ENCODE data around the gene PRDM10. TPM values are rescaled to one million over a fixed set of nuclear protein-coding genes. Genes with fewer than 3 reads are reported as not detected.

Gene PRDM10
- total RNA-seq: 12.0 TPM

GRCh38 chr11:130002352-130002845 is at the start of gene PRDM10:
Gene PRDM10, minus strand, starts transcription at chr11:130002835. Its CDS starts 41,871 bp downstream, at chr11:129960964.

GRCh38 chr11:129895126-129896041 is 107.3 kb downstream of the PRDM10 start, which contains the start of gene NFRKB:
Gene NFRKB, minus strand, starts transcription at chr11:129895578. Its CDS starts 2,729 bp downstream, at chr11:129892849.

Other genes starting within 250 kb of the PRDM10 start
- gene TMEM45B, start 187.0 kb downstream of the PRDM10 start, total RNA-seq: 0.69 TPM
- 19.8 TPM for gene NFRKB, start 107.3 kb downstream of the PRDM10 start, total RNA-seq
- 357 TPM for gene APLP2, start 67.1 kb upstream of the PRDM10 start, total RNA-seq
- gene ST14, start 156.9 kb upstream of the PRDM10 start, total RNA-seq: 0.46 TPM